ENCODE measurements around the gene ARPC5L. TPM values are rescaled to one million over a fixed set of nuclear protein-coding genes. Genes with fewer than 3 reads are reported as not detected.

ARPC5L gene
- total RNA-seq, result 12.9 and 14.1 TPM in 2 replicates

GRCh38 chr9:124861342-124862229 lies at the start of gene ARPC5L, which contains the start of gene RPL35:
Gene ARPC5L (plus strand): TSS chr9:124862130. CDS start chr9:124869291, 7,161 bp downstream.
Gene RPL35 (minus strand): TSS chr9:124861957. CDS start chr9:124861912, 45 bp downstream.

GRCh38 chr9:124852829-124853531 lies 8.9 kb upstream of the ARPC5L start, which contains the start of gene WDR38:
Gene WDR38 (plus strand): TSS chr9:124853460. CDS start chr9:124853532, 72 bp downstream.

Small RNA genes lying within 50 kb of the gene (small RNA-seq; reads per million reads assigned to genes)
- gene RNU4-82P, result not detected

Other genes starting within 250 kb of the ARPC5L start
- gene NR6A1, start 90.8 kb upstream of the ARPC5L start, total RNA-seq, result 0.37 and 0.39 TPM in 2 replicates
- 43.2 and 47.8 TPM in 2 replicates for gene OLFML2A, start 85.0 kb upstream of the ARPC5L start, total RNA-seq
- not detected in 2 replicates for gene WDR38, start 8.7 kb upstream of the ARPC5L start, total RNA-seq
- gene RPL35, start 173 bp upstream of the ARPC5L start, total RNA-seq, result 1,595 and 2,819 TPM in 2 replicates
- gene GOLGA1, start 79.0 kb downstream of the ARPC5L start, total RNA-seq, result 7.3 and 9.0 TPM in 2 replicates

Measured in subcutaneous preadipocyte (primary cell).